Calu3 (cell line): ENCODE measurements around the gene UTS2B. TPM values are rescaled to one million over a fixed set of nuclear protein-coding genes. Genes with fewer than 3 reads are reported as not detected.

Experiments used
- BruUV-seq: library from RNA; stranded (reverse); fragments of 400-500 nt; replicated peaks from 2 replicates; lab custom pipeline; 2021; lab: Mats Ljungman, UMichigan
- CTCF ChIA-PET: fragments of 300-600 bp; sonication (Branson Sonifier 250); formaldehyde crosslinking; loops from one replicate; lab custom pipeline; 2022; ENCODE audit warnings: antibody characterized with exemption; lab: Charles Lee
- DNase-seq: peaks from one replicate; pipeline ENCODE4 v3.0.0; 2022
- H3K27ac Mint-ChIP-seq: one replicate; pipeline ENCODE4 v1.8.0; 2022; ENCODE audit warnings: mixed read lengths; ENCODE audit not compliant: unreplicated experiment
- H3K27me3 Mint-ChIP-seq: one replicate; pipeline ENCODE4 v1.8.0; 2022; ENCODE audit warnings: mixed read lengths; ENCODE audit not compliant: unreplicated experiment
- H3K36me3 Mint-ChIP-seq: one replicate; pipeline ENCODE4 v1.8.0; 2022; ENCODE audit warnings: mild to moderate bottlenecking, moderate library complexity, mixed read lengths; ENCODE audit not compliant: insufficient read depth, unreplicated experiment
- H3K4me1 Mint-ChIP-seq: one replicate; pipeline ENCODE4 v1.8.0; 2022; ENCODE audit warnings: mild to moderate bottlenecking, low read depth, mixed read lengths; ENCODE audit not compliant: unreplicated experiment
- H3K4me3 Mint-ChIP-seq: one replicate; pipeline ENCODE4 v1.8.0; 2022; ENCODE audit warnings: mild to moderate bottlenecking, low read depth, moderate library complexity, mixed read lengths; ENCODE audit not compliant: unreplicated experiment
- H3K9me3 Mint-ChIP-seq: one replicate; pipeline ENCODE4 v1.8.0; 2022; ENCODE audit warnings: low read depth, mixed read lengths; ENCODE audit not compliant: unreplicated experiment
- CTCF ChIP-seq: fragments of 200-600 bp; IDR thresholded peaks from one replicate; pipeline ENCODE4 v1.8.0; 2022; ENCODE audit warnings: antibody characterized with exemption; ENCODE audit not compliant: unreplicated experiment
- intact Hi-C: fragments of 100-400 bp; cut with micrococcal nuclease; formaldehyde crosslinking; loops from one replicate; pipeline ENCODE4 v1.10.0; 2022; ENCODE audit not compliant: unreplicated experiment
- total RNA-seq: library from RNA; stranded (reverse); gene quantifications from 2 replicates; pipeline ENCODE4 v1.2.3, GENCODE V29; 2022

The UTS2B gene
- total RNA-seq, 1 experiment from 2014 or later = 1.5 TPM

GRCh38 chr3:191345334-191345733 is 15.0 kb upstream of the UTS2B start:
- H3K4me3 Mint-ChIP-seq = no peak overlapping the region
- no peak overlapping the region for H3K27ac Mint-ChIP-seq

GRCh38 chr3:191343913-191344312 is 13.6 kb upstream of the UTS2B start:
- Mint-ChIP-seq H3K4me1 (peaks cover 56% of the 10 kb centered on the region), H3K27me3 (no peaks in the 10 kb centered on the region)
- intact Hi-C loops = no loop called here

More at GRCh38 chr3:191345334-191345733, 15.0 kb upstream of the UTS2B start:
- CTCF ChIA-PET = interaction anchor here (1.2 kb wide), 1 partner anchor 12 kb away, joined by 4 read pairs; no protein-coding TSS in a partner anchor
- H3K27me3 Mint-ChIP-seq = no peaks in the 10 kb centered on the region
- no peaks in the 10 kb centered on the region for H3K9me3 Mint-ChIP-seq
- intact Hi-C loops = no loop called here
- no peak for TF ChIP-seq CTCF
- no TSS peak for BruUV-seq
- peaks cover 46% of the 10 kb centered on the region for H3K4me1 Mint-ChIP-seq
- no peak for DNase-seq
- H3K36me3 Mint-ChIP-seq = no peaks in the 10 kb centered on the region

DNA sequence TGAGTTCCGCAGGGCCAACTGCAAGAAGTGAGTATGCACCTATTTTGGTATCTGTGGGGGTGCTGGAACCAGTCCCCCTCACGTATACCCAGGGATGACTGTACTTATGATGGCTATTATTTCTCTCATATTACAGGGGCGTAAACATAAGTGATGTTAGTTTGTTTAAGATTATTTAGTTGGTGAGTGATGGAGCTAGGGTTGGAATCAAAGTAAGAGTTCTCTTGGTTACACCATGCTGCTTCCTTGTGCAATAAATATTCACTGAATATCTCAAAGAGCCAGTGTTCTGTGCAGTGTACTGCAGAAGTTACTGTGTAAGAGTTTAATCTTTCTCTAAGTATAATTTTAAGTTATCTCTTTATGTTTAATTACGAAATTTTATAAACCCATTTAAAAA is 12.8 kb upstream of the UTS2B start:
- H3K27me3 Mint-ChIP-seq = no peaks in the 10 kb centered on the region
- peaks cover 2% of the 10 kb centered on the region for H3K36me3 Mint-ChIP-seq

More at GRCh38 chr3:191343913-191344312, 13.6 kb upstream of the UTS2B start:
- H3K9me3 Mint-ChIP-seq = no peaks in the 10 kb centered on the region
- CTCF ChIA-PET = no interaction called here
- no TSS peak for BruUV-seq
- no peaks in the 10 kb centered on the region for H3K36me3 Mint-ChIP-seq
- TF ChIP-seq CTCF = no peak
- no peak overlapping the region for H3K4me3 Mint-ChIP-seq
- DNase-seq = no peak
- H3K27ac Mint-ChIP-seq = no peak overlapping the region

GRCh38 chr3:191342411-191342810 is 12.1 kb upstream of the UTS2B start:
- BruUV-seq = no TSS peak
- H3K27me3 Mint-ChIP-seq = no peaks in the 10 kb centered on the region

More for the DNA sequence above, 12.8 kb upstream of the UTS2B start:
- DNase-seq = no peak
- no TSS peak for BruUV-seq
- intact Hi-C loops = no loop called here
- CTCF ChIA-PET = interaction anchor here (0.6 kb wide), 1 partner anchor 47 kb away, joined by 3 read pairs; no protein-coding TSS in a partner anchor
- no peaks in the 10 kb centered on the region for H3K9me3 Mint-ChIP-seq
- no peak for TF ChIP-seq CTCF
- no peak overlapping the region for H3K4me3 Mint-ChIP-seq
- H3K4me1 Mint-ChIP-seq = peaks cover 60% of the 10 kb centered on the region
- no peak overlapping the region for H3K27ac Mint-ChIP-seq

More at GRCh38 chr3:191342411-191342810, 12.1 kb upstream of the UTS2B start:
- intact Hi-C loops = no loop called here
- CTCF ChIA-PET = interaction anchor here (0.6 kb wide), 1 partner anchor 207 kb away, joined by 3 read pairs; no protein-coding TSS in a partner anchor
- H3K27ac Mint-ChIP-seq = no peak overlapping the region
- H3K4me3 Mint-ChIP-seq = no peak overlapping the region
- no peak for DNase-seq
- H3K4me1 Mint-ChIP-seq = peaks cover 61% of the 10 kb centered on the region
- no peak for TF ChIP-seq CTCF
- H3K36me3 Mint-ChIP-seq = peaks cover 6% of the 10 kb centered on the region
- no peaks in the 10 kb centered on the region for H3K9me3 Mint-ChIP-seq
